GM18498 (cell line): Measurements from ENCODE around the gene ITGA6.

ENCODE experiments used
- ATAC-seq: cut with Tn5 transposase; IDR thresholded peaks from one replicate; pipeline ENCODE4 v1.9.1; 2021; ENCODE audit warnings: mild to moderate bottlenecking, moderate library complexity; ENCODE audit not compliant: unreplicated experiment

Gene ITGA6

DNA sequence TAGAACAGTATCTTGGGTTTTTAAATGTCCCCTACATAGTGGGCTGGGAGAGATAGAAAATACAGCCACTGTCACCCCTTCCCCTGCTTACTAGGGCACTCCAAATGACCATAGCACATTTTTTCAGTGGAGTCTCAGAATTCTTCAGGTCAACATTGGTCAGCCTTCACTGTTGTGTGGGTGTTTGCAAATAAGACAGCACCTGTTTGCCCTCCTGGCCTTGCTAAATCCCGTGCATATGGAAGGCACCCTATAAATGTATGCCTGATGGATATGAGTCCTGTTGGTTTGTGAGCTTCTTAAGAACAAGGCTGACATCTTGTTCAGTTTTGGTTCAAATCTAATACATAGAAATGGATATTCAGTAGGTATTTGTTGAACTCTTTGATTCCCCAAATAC is 12.5 kb downstream of the ITGA6 start:
- ATAC-seq: no peak

DNA sequence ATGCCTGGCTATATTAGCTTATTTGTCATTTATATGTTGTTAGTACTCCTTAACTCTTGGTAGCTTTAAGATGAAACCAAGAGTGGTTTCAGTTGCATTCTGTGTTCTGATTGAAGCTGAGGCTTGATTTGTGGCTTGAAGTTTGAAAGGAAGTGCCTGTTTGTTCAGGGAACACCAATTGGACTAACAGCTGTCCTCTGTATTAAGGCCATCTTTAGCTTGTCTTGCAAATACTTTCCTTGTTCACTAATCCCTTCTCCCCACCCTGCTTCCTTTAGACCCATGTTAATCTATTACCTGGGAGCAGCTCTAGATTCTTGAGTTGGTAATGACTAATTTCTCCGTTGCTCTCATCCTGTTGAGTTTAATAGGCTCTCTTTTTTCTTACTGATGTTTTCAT is 13.4 kb downstream of the ITGA6 start:
- peak; percentile 69 for ATAC-seq

DNA sequence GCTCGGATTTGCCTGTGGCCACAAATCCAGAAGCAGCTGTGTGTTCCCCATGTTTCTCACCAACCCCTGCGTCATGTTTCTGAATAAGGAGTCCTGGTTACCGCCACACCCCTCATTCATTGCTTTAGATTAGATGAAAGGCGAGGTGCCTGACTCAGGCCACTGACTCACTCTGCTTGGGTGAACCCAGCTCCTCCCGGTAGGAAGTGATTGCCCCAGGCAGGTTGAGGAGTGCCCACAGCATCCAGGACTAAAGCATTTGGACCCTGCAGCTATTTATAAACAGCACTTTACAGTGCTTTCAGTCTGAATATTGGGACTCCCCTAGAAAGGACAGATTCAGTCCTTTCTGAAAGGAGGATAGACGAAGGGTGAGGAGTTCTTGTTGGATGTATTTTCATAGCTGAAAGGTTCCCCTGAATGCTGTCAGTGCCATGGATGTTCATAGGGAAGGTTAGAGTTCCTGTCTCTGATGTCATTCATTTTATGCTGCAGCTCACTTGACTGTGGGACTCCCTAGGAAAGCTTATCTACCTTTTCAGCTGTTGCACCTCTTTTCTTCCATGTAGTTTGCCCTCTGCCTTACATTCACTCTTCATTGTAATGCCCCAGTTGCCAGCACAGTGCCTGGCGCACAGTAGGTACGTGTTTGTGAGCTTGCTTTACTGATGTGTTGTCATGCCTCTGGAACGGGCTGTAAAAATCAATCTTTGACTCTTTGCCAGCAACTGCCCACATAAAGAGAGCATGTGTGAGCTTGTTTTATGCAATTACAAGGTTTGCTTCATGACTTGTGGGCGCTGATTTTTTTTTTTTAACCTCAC is 14.9 kb downstream of the ITGA6 start:
- no peak for ATAC-seq

DNA sequence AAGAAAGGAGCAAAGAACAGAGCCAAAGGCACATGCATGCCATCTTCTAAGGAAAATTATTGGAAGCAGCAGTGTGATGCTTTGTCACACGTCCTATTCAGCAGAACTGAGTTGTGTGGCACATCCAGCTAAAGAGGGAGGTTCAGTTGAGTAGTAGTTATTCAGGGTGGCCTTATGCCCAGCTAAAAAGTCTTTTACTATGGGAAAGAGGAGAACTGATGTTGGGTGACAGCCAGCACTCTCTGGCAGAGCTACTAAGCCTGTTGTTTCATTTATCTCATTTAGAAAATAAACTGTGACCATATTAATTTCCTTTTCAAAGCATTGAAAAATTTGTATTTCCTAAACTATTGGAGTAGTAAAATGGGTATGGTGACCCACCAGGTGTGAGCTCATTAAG is 18.5 kb downstream of the ITGA6 start:
- no peak for ATAC-seq

- ATAC-seq: no peak
These were observed 19.2 kb downstream of the ITGA6 start for GRCh38 chr2:172446474-172447063.

DNA sequence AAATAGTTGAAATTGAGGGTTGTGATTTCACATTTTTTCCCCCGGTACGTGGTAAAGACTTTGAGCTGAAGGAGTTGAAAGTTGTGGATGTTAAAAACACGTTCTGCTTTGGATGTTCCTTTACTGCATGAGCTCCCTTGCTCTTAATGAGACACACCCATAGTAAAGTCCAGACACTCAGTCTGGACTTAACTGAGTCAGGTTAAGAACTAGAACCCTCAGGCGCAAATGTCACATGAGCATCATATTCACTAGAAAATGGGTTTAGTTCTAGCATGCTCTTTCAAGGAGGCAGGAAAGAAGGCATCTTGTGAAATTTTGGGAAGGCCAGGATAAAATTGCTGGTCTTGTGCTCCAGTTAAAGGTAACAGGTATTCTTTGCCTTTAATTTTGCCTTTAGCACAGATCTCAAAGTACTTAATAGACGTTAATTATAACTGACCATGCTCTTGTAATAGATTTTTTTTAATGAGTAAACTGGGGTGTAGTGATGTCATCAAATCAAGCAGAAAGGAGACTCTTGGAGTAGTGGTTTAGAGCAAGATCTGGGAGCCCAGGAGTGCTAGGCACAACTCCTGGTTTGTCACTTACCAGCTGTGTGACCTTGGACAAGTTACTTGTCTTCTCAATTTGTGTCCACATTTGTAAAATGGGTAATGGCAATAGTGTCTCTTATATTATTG is 20.6 kb downstream of the ITGA6 start:
- ATAC-seq: no peak

GRCh38 chr2:172448544-172449267 is 21.3 kb downstream of the ITGA6 start:
- no peak for ATAC-seq

GRCh38 chr2:172449911-172450550 is 22.6 kb downstream of the ITGA6 start:
- no peak for ATAC-seq

DNA sequence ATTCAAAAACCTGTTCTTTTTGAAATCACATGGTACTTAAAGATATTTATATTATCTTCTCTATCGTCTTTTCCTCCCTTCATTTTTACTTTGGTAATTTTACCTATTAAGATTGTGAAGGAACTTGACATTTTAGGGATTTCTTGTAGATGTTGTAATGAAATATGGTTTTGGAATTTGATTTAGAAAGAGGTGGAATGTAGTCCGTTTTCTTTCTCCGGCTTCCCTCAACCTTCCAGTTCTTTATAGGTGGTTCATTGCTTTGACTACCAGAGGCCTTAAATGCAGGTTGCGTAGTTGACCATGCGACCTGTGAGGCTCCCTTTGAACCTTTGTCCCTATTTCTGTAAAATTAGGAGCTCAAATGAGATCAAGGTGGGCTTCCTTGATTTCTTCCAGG is 24.5 kb downstream of the ITGA6 start:
- no peak for ATAC-seq

DNA sequence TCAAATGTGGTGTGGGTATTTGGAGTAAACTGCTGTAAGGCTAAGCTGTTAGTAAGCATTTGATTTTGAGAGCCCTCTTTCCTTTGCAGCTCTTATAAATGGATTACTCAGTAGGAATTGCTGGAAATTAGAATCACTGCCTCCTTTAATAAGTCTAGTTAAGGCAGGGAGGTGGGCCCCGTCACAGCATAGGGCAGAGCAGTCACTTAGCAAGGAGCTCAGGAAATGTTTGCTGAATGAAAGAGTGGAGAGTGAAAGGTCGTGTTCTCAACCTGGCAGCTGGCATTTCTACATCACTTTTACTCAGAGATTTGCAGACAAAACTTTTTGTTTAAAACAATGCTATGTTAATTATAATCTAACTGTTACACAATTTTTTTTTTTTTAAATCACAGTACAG is 25.5 kb downstream of the ITGA6 start:
- no peak for ATAC-seq

GRCh38 chr2:172454404-172455120 is 27.2 kb downstream of the ITGA6 start:
- ATAC-seq: no peak

DNA sequence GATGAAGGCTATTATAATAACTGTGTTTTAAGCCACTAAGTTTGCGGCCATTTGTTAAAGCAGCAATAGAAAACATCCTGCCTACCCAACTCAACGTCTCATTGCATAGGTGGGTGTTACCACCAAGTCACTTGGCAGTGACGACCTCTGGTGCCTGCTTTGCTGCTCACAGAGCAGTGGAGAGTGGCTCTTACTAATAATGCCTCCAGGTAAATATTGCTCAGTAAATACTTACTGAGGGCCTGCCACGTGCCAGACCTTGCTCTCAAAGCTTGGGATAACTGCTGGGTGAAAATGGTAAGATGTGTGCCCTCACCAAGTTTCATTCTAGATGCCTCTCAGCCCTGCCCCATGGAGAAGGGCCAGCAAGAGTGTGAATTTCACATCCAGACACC is 27.7 kb downstream of the ITGA6 start:
- no peak for ATAC-seq

- no peak for ATAC-seq
These were observed 28.6 kb downstream of the ITGA6 start for GRCh38 chr2:172456002-172456401.

DNA sequence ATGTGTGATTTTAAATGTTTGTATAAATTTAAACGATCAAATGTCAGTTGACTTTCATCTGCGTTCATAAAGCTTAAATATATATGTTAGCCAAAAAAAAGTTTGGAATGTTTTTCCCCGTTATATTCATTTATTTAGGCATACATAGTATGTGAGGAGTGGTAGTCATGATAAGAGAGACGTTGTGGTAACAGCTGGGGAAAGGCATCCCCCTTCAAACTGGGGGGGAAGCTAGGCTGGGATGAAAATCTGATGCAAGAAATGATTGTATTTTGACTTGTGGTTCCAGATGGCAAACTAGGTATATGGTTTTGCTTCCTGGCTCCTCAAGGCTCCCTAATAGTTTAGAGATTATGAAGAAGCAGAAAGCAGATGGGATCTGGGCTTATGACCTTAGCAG is 30.1 kb downstream of the ITGA6 start:
- ATAC-seq: no peak

GRCh38 chr2:172458561-172459124 is 31.3 kb downstream of the ITGA6 start:
- ATAC-seq: no peak

DNA sequence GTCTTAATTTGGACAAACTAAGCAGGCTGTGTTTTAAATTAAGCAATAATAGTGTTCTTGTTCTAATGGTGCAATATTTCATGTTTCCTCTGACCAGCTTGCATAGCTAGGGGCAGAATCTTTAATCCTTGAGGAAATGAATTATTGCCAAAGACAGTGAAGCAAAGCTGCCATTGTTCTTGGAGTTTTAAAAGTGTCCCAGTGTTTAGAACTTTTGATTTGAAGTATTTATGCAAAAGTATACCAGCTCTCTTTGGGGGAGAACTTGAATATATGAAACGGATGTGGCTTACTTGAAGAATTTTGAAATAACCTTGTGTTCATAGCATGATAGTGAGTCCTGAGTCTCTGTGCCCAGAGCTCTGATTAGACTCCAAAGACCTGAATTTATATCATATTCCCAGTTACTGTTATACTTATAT is 33.4 kb downstream of the ITGA6 start:
- ATAC-seq: no peak

DNA sequence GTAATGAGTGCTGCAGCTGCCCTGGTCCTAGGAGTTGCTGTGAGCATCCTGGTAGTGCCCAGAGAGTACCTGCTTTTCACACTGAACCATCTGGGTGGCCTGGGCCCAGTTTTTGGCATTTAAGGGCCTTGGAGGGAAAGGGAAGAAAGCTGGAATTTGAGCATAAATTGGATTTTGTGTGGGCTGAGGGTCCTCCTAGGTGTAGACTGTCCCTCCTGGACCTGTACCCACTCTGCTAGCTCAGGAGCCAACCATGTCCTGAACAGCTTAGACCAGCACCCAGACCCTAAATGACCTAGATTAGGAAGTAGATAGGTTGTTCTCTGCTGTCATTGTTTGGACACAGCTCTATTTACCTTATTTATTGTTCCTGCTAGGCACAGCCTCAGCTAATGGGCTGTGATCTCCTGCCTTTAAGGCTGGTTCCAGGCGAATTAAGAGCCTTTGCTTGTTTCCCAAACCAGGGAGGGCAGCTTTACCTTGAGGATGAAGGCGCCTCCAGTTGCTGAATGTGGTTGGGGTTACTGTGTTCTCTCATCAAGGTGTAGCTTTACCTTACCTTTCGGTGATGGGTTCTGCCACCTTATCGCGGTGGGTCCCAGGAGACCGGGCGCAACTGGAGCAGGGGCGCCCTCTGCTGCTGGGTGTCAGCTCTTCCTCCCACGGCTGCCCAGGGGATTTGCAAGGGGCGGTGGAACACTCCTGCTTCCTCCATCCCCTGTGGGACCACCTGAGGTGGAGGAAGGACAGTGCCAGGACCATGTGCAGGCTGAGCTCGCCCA is 34.4 kb downstream of the ITGA6 start:
- no peak for ATAC-seq

GRCh38 chr2:172462373-172462848 is 35.0 kb downstream of the ITGA6 start:
- no peak for ATAC-seq

GRCh38 chr2:172462849-172463381 is 35.5 kb downstream of the ITGA6 start:
- peak; percentile 55 for ATAC-seq
